Mesodermal cell (in vitro differentiated cells): ENCODE data around the gene CCDC93.
"Not testable (repeated sequence)": the region's sequence is repeated elsewhere in the genome, so short reads cannot be mapped to it uniquely, and the experiment has no call there.

Experiments used
- H3K27ac ChIP-seq: 2 replicates; pipeline ENCODE4 v1.7.0; 2013; ENCODE audit warnings: mild to moderate bottlenecking, low read depth, low read length, moderate library complexity; ENCODE audit not compliant: severe bottlenecking
- H3K36me3 ChIP-seq: 2 replicates; pipeline ENCODE4 v1.7.1; 2013; ENCODE audit warnings: mild to moderate bottlenecking, low read length, moderate library complexity; ENCODE audit not compliant: control insufficient read depth, insufficient read depth
- H3K4me1 ChIP-seq: one replicate; pipeline ENCODE4 v1.7.1; 2013; ENCODE audit warnings: mild to moderate bottlenecking, low read length; ENCODE audit not compliant: insufficient read depth, control insufficient read depth, poor library complexity, severe bottlenecking
- H3K4me3 ChIP-seq: 2 replicates; pipeline ENCODE4 v1.7.0; 2013; ENCODE audit warnings: low read length, control low read depth, mild to moderate bottlenecking; ENCODE audit not compliant: insufficient read depth, poor library complexity, severe bottlenecking; ENCODE audit errors: extremely low read depth
- H3K9me3 ChIP-seq: 2 replicates; pipeline ENCODE4 v1.7.1; 2013; ENCODE audit warnings: mild to moderate bottlenecking, low read length, moderate library complexity; ENCODE audit not compliant: control insufficient read depth
- WGBS, 2 experiments: methylation state at CpG; one replicate each; pipeline ENCODE4 v1.1.5; 2013; ENCODE audit warnings: missing lambda C conversion rate in 2 of 2; ENCODE audit not compliant: insufficient coverage in 2 of 2; 5-methylcytosine and 5-hydroxymethylcytosine counted together

The CCDC93 gene

GRCh38 chr2:117938611-117939010, 75.3 kb downstream of the CCDC93 start:
- H3K27ac ChIP-seq: no peak overlapping the region
- peaks cover 71% of the 10 kb centered on the region for H3K36me3 ChIP-seq
- no peak overlapping the region for H3K4me3 ChIP-seq
- whole genome bisulfite sequencing, 2 experiments: 91% methylated on average over 2 of the region's 2 CpGs; no CpG with 5 or more reads in 1 of the 2 experiments
- H3K4me1 ChIP-seq: peaks cover 12% of the 10 kb centered on the region
- H3K9me3 ChIP-seq: no peaks in the 10 kb centered on the region

- H3K4me1 ChIP-seq: peaks cover 12% of the 10 kb centered on the region
- no peak overlapping the region for H3K4me3 ChIP-seq
- H3K36me3 ChIP-seq: peaks cover 81% of the 10 kb centered on the region
- H3K9me3 ChIP-seq: no peaks in the 10 kb centered on the region
- 86 to 95% methylated on average over 3 of the region's 5 CpGs for WGBS, 2 experiments
- no peak overlapping the region for H3K27ac ChIP-seq
Observed at GRCh38 chr2:117936871-117937428, 76.9 kb downstream of the CCDC93 start.

- 0% methylated on average over 1 of the region's 1 CpG for WGBS, 2 experiments
- Histone ChIP-seq H3K4me3 (no peak overlapping the region), H3K36me3 (peaks cover 79% of the 10 kb centered on the region), H3K4me1 (peaks cover 12% of the 10 kb centered on the region), H3K9me3 (no peaks in the 10 kb centered on the region), H3K27ac (no peak overlapping the region)
Observed at GRCh38 chr2:117935954-117936353, 77.9 kb downstream of the CCDC93 start.

- H3K27ac ChIP-seq: no peak overlapping the region
- H3K4me3 ChIP-seq: no peak overlapping the region
- H3K36me3 ChIP-seq: peaks cover 79% of the 10 kb centered on the region
- no peaks in the 10 kb centered on the region for H3K9me3 ChIP-seq
- peaks cover 12% of the 10 kb centered on the region for H3K4me1 ChIP-seq
- 96 to 100% methylated on average over 3 of the region's 5 CpGs for WGBS, 2 experiments
Observed at GRCh38 chr2:117935456-117935855, 78.4 kb downstream of the CCDC93 start.

GRCh38 chr2:117933884-117934354, 80.0 kb downstream of the CCDC93 start:
- Histone ChIP-seq H3K4me1 (peaks cover 12% of the 10 kb centered on the region), H3K9me3 (no peaks in the 10 kb centered on the region), H3K36me3 (peaks cover 78% of the 10 kb centered on the region), H3K27ac (peak overlapping the region; percentile 24), H3K4me3 (no peak overlapping the region)
- WGBS, 2 experiments: 64 to 82% methylated on average over 2 to 4 of the region's 5 CpGs

GRCh38 chr2:117931978-117932377, 81.9 kb downstream of the CCDC93 start:
- H3K36me3 ChIP-seq: peaks cover 61% of the 10 kb centered on the region
- WGBS, 2 experiments: 98 to 100% methylated on average over 1 to 6 of the region's 7 CpGs
- no peaks in the 10 kb centered on the region for H3K9me3 ChIP-seq
- no peak overlapping the region for H3K4me3 ChIP-seq
- H3K4me1 ChIP-seq: peaks cover 12% of the 10 kb centered on the region
- H3K27ac ChIP-seq: no peak overlapping the region

- H3K36me3 ChIP-seq: peaks cover 57% of the 10 kb centered on the region
- H3K4me1 ChIP-seq: peaks cover 12% of the 10 kb centered on the region
- H3K9me3 ChIP-seq: no peaks in the 10 kb centered on the region
- H3K27ac ChIP-seq: no peak overlapping the region
- no CpG with 5 or more reads among the region's 4 CpGs for WGBS, 2 experiments
- no peak overlapping the region for H3K4me3 ChIP-seq
Observed at GRCh38 chr2:117931266-117931665, 82.6 kb downstream of the CCDC93 start.

GRCh38 chr2:117930775-117931174, 83.1 kb downstream of the CCDC93 start:
- no peak overlapping the region for H3K4me3 ChIP-seq
- H3K36me3 ChIP-seq: peaks cover 53% of the 10 kb centered on the region
- H3K27ac ChIP-seq: no peak overlapping the region
- no peaks in the 10 kb centered on the region for H3K9me3 ChIP-seq
- WGBS, 2 experiments: 88 to 96% methylated on average over 1 to 4 of the region's 4 CpGs
- H3K4me1 ChIP-seq: peaks cover 12% of the 10 kb centered on the region

- WGBS, 2 experiments: 88 to 94% methylated on average over 6 to 9 of the region's 9 CpGs
- not testable (repeated sequence) for H3K9me3 ChIP-seq, H3K4me1 ChIP-seq, H3K27ac ChIP-seq, H3K4me3 ChIP-seq
- peaks cover 46% of the 10 kb centered on the region for H3K36me3 ChIP-seq
Observed at GRCh38 chr2:117923471-117923870, 90.4 kb downstream of the CCDC93 start.

- 95 to 97% methylated on average over 3 of the region's 3 CpGs for WGBS, 2 experiments
- Histone ChIP-seq H3K9me3 (no peaks in the 10 kb centered on the region), H3K36me3 (peaks cover 63% of the 10 kb centered on the region), H3K27ac (no peak overlapping the region), H3K4me1 (no peaks in the 10 kb centered on the region), H3K4me3 (no peak overlapping the region)
Observed at GRCh38 chr2:117921520-117921919, 92.3 kb downstream of the CCDC93 start.

GRCh38 chr2:117918608-117919007, 95.3 kb downstream of the CCDC93 start:
- H3K4me3 ChIP-seq: no peak overlapping the region
- whole genome bisulfite sequencing, 2 experiments: 89 to 96% methylated on average over 5 to 7 of the region's 7 CpGs
- H3K4me1 ChIP-seq: no peaks in the 10 kb centered on the region
- no peak overlapping the region for H3K27ac ChIP-seq
- H3K36me3 ChIP-seq: peaks cover 70% of the 10 kb centered on the region
- no peaks in the 10 kb centered on the region for H3K9me3 ChIP-seq
